ENCODE results near the gene RAB1A.

- peak in 4 of 6 experiments; percentile 43 to 60 (median 48) for TF ChIP-seq CTCF (IDR thresholded peaks at IDR 0.05)
- TF ChIP-seq POLR2A (IDR thresholded peaks at IDR 0.05), result no peak
Observed at GRCh38 chr2:65070172-65070830, 59.6 kb downstream of the RAB1A start.

Measured in thyroid gland (tissue), 4 donors.